SK-N-SH treated with all-trans-retinoic acid at 6 μM for 48 hours (cell line): ENCODE measurements around the gene ZBTB5.

Experiments used
- ARNTL ChIP-seq: fragments of 450-650 bp; formaldehyde crosslinking; IDR thresholded peaks from 2 replicates; pipeline ENCODE4 v1.5.0; 2020; ENCODE audit warnings: low read depth, mild to moderate bottlenecking, moderate library complexity, borderline replicate concordance
- CREB5 ChIP-seq: fragments of 250-450 bp; sonication (Bioruptor Pico); IDR thresholded peaks from 2 replicates; pipeline ENCODE4 v1.5.1; 2020; ENCODE audit warnings: low read depth, mild to moderate bottlenecking, moderate library complexity
- CSRNP3 ChIP-seq: fragments of 250-450 bp; sonication (Bioruptor Pico); IDR thresholded peaks from 2 replicates; pipeline ENCODE4 v1.5.1; 2021; ENCODE audit warnings: mild to moderate bottlenecking, moderate library complexity
- PATZ1 ChIP-seq: fragments of 250-450 bp; sonication (Bioruptor Pico); IDR thresholded peaks from 2 replicates; pipeline ENCODE4 v1.8.0; 2020; ENCODE audit warnings: mild to moderate bottlenecking, moderate library complexity, borderline replicate concordance
- POU6F1 ChIP-seq: fragments of 250-450 bp; sonication (Bioruptor Pico); IDR thresholded peaks from 2 replicates; pipeline ENCODE4 v1.8.0; 2021; ENCODE audit warnings: low read depth, mild to moderate bottlenecking, moderate library complexity, borderline replicate concordance
- RARB ChIP-seq: fragments of 250-450 bp; sonication (Bioruptor Pico); IDR thresholded peaks from 2 replicates; pipeline ENCODE4 v1.8.0; 2021; ENCODE audit warnings: mild to moderate bottlenecking, moderate library complexity
- SNAI2 ChIP-seq: fragments of 250-450 bp; sonication (Bioruptor Pico); IDR thresholded peaks from 2 replicates; pipeline ENCODE4 v1.5.0; 2020; ENCODE audit warnings: mild to moderate bottlenecking, moderate library complexity
- TOX ChIP-seq: fragments of 250-450 bp; sonication (Bioruptor Pico); IDR thresholded peaks from 2 replicates; pipeline ENCODE4 v1.8.0; 2021; ENCODE audit warnings: mild to moderate bottlenecking, moderate library complexity, borderline replicate concordance
- ZNF565 ChIP-seq: fragments of 450-650 bp; formaldehyde crosslinking; conservative IDR thresholded peaks from 2 replicates; pipeline ENCODE4 v1.5.0; 2020; ENCODE audit warnings: low read depth, mild to moderate bottlenecking, moderate library complexity
- ZNF70 ChIP-seq: fragments of 450-650 bp; formaldehyde crosslinking; IDR thresholded peaks from 2 replicates; pipeline ENCODE4 v1.5.0; 2020; ENCODE audit warnings: mild to moderate bottlenecking, moderate library complexity
- ZNF8 ChIP-seq: fragments of 450-650 bp; formaldehyde crosslinking; IDR thresholded peaks from 2 replicates; pipeline ENCODE4 v1.5.0; 2020; ENCODE audit warnings: mild to moderate bottlenecking, moderate library complexity

GRCh38 chr9:37395229-37395628, 70.0 kb downstream of the ZBTB5 start:
- no peak for TF ChIP-seq TOX (CRISPR knock-in tag)
- no peak for TF ChIP-seq ZNF8
- no peak for TF ChIP-seq RARB
- TF ChIP-seq PATZ1: no peak
- no peak for TF ChIP-seq ARNTL (CRISPR knock-in tag)
- no peak for TF ChIP-seq CSRNP3 (CRISPR knock-in tag)
- TF ChIP-seq POU6F1: no peak
- TF ChIP-seq CREB5 (CRISPR knock-in tag): no peak
- TF ChIP-seq SNAI2 (CRISPR knock-in tag): no peak
- no peak for TF ChIP-seq ZNF565
- no peak for TF ChIP-seq ZNF70 (CRISPR knock-in tag)
